Endometrial microvascular endothelial cells (primary cell): ENCODE results near the gene ULBP1. TPM values are rescaled to one million over a fixed set of nuclear protein-coding genes. Genes with fewer than 3 reads are reported as not detected.
"Not testable (repeated sequence)": the region's sequence is repeated elsewhere in the genome, so short reads cannot be mapped to it uniquely, and the experiment has no call there.

Source experiments
- in situ Hi-C: cut with HindIII; loops from 2 replicates; pipeline ENCODE4 v1.10.0; 2017; ENCODE audit warnings: low sequenced_read_pairs, low pct_unique_long_range_greater_than_20kb; ENCODE audit errors: inconsistent ontology term
- total RNA-seq: library from RNA; depleted of rRNA; stranded (reverse); fragments of >200 nt; gene quantifications from one replicate; pipeline ENCODE4 v1.2.3, GENCODE V29; 2015; ENCODE audit errors: inconsistent ontology term

Gene ULBP1
- total RNA-seq, 1 donor from 2014 or later: 2.0 TPM

DNA sequence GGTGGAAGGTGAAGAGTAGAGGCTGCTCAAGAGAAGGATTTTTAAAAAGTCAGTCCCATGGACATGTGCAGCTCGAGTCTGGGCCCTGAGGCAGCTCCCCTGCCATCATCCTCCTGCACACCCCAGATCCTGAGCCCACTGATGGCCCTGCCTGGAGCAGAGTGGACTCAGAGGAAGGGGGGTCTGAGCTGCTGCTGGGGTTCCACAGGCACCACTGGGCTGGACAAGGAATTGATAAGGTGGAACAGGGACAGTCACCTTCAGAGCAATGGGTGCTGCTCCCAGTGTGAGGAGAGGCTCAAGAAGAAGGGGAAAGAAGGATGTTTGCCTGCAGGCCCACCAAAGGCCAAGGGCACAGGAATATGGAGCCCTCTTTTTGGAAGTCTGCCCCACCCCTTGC is 15.7 kb upstream of the ULBP1 start:
- in situ Hi-C loops: no loop called here

DNA sequence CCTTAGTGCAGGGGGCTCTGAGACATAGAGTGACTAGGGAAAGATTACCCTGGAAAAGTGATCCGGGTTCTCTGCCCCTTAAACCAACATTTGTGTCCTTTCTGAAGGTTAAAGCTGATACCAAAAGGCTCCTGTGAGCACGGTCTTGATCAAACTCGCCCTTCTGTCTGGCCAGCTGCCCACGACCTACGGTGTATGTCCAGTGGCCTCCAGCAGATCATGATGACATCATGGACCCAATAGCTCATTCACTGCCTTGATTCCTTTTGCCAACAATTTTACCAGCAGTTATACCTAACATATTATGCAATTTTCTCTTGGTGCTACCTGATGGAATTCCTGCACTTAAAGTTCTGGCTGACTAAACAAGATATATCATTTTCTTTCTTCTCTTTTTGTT is 15.1 kb upstream of the ULBP1 start:
- in situ Hi-C loops: no loop called here

DNA sequence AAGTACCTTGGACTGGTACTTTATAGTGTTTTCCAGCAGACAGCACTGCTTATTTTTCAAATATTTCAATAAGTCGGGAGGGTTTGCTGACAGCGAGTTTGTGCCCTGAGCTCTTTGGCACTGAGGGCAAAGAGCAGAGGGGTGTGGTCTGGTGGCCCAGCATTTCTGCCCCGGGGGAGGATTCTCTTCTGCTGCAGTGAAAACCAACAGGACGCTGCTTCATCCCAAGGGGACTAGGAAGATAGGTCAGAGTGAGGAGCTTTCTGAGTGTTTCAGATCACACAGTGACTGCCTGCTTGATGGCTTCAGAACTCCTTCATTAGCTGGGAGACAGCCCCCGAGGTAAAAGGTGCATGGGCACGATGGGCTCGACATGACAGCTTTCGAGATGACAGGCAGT is 13.3 kb upstream of the ULBP1 start:
- in situ Hi-C loops: no loop called here

GRCh38 chr6:149951096-149951495 is 12.6 kb upstream of the ULBP1 start:
- in situ Hi-C loops: no loop called here

DNA sequence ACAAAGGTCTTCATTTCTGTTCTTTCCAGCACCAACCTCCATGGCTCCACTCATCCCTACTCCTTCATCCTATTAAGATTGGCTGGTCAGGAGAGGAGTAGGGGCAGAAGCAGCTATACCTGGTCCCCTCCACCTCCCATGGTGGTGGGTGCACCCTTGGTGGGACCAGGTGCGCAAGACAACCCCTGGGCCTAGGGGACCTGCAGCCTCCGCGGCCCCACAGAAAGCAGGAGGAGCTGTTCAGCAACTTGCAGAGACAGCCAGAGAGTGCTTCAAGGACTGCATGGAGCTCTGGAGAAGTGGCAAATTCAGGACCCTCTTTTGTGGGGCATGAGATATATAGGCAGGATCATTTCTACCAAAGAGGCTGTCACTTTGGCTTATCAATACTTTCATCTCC is 12.1 kb upstream of the ULBP1 start:
- in situ Hi-C loops: no loop called here

DNA sequence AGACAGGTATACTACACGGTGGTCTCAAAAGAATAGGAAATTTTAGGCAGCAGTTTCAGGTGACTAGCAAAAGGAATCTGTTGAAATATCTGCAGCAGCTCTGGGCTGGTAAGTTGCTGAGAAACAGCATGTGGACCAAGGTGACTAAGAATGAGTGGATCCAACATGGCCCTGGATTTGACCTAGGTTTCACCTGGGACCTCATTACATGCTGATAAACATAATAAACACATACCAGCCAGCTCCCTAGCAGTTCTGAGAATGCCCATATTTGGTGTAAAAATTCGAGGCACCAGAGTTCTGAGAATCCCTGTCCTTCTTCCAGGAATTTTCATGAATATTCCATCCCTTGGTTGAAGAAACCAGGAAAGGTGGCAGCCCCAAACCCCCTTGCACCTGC is 10.4 kb upstream of the ULBP1 start:
- in situ Hi-C loops: not testable (repeated sequence)

DNA sequence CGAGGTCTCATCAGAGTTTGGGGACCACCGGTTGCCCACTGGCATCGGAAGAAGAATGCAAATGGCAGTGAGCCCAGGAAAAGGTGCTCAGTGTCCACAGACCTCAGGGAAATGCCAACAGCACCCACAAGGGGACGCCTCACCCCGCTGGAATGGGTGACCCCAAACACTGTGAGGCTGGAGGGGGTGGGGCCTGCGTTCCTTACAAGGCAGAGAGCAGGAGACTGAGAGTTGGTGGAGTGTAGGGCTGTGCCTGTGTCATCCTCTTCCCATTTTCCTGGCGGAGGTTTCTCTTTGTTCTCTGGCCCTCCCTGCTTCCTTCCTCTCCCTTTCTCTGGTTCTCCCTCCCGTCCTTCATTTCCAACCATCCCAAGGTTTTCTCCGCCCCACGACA is 9.8 kb upstream of the ULBP1 start:
- in situ Hi-C loops: not testable (repeated sequence)

DNA sequence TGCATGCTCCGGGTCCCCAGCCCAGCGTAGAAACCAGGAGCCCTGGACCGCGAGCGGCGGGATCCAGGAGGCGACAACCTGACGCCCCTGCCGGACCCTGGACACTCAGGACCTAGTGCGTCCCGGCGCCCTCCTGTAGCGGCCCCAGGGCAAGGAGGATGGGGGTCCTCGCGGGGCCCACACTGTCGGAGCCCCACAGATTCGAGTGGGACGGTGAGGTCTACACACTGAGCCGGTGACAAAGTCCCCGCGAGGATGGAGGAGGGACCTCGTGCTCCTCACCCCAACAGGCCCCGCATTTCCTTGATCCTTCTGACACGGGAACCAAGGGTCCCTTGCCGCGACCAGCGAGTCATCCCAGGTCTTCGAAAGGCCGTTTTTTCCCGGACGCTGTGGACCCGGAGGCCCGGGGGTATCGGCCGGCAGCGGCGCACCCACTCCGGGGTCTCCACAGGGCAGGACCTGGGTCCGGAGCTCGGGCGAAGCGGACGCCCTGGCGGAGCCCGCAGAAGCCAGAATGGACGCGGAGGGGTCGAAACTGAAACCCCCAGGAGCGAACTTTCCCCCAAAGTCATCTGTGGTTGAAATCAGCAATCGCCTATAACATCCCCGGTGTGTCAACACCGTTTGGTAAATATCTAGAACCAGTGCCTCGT is 9.3 kb upstream of the ULBP1 start:
- in situ Hi-C loops: not testable (repeated sequence)

- in situ Hi-C loops: not testable (repeated sequence)
These were observed 8.6 kb upstream of the ULBP1 start for GRCh38 chr6:149954984-149955653.

DNA sequence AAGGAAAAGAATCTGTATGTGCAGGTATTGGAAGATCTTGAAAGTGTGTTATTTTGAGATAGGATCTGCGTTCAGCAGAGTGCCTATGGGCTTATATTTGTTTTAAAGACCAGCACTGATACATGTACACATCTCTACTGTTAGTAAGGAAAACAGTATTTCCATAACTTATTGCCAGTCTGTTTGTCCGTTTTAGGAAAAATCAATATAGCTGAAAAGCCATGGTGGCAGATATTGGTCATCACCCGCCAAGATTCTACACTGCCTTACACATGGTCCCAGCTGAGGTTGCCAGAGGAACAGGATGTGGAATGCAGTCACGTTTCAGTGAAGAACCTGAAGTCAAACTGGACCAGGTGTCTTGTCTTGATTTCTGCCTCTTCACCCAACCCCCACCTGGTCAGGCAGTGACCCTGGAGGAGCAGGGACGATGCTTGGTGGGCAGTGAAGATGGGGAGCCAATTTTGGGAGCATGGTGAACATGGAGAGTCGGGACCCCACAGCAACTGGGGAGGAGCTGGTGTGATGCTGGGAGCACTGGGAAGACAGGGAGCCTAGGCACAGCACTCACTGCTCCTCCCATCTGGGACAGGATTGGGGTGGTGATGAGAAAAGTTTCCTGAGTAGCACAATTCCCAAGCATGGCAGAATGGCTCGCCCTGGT is 8.0 kb upstream of the ULBP1 start:
- in situ Hi-C loops: not testable (repeated sequence)

DNA sequence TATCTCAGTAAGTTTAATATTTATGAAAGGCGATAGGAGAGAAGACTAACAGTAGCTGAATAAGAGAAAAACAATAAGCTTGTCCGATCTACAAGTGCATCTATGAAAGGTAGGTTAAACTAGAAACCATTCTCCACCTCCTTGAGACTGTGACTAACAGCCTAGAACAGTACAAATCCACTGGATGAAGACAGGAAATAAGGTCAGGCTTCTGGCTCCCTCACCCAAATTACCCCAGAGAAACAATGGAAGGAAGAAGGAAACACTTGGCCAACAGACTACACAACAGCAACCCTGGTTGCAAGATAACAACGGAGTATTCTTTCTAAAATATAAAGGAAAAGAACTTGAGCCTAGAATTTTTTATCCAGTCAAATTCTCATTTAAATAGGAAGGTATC is 5.6 kb upstream of the ULBP1 start:
- in situ Hi-C loops: not testable (repeated sequence)

DNA sequence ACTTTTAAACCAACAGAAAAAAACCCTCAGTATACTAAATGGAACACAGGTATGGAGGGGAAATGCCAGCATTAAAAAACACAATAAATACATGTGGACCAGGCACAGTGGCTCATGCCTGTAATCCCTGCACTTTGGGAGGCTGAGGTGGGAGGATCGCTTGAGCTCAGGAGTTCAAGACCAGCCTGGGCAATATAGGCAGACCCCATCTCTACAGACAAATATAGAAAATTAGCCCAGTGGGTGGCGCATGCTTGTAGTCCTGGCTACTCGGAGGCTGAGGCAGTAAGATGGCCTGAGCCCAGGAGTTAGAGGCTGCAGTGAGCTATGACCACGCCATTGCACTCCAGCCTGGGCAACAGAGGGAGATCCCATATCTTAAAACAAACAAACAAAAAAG is 3.9 kb upstream of the ULBP1 start:
- in situ Hi-C loops: not testable (repeated sequence)

GRCh38 chr6:149960488-149960887 is 3.3 kb upstream of the ULBP1 start:
- in situ Hi-C loops: no loop called here

DNA sequence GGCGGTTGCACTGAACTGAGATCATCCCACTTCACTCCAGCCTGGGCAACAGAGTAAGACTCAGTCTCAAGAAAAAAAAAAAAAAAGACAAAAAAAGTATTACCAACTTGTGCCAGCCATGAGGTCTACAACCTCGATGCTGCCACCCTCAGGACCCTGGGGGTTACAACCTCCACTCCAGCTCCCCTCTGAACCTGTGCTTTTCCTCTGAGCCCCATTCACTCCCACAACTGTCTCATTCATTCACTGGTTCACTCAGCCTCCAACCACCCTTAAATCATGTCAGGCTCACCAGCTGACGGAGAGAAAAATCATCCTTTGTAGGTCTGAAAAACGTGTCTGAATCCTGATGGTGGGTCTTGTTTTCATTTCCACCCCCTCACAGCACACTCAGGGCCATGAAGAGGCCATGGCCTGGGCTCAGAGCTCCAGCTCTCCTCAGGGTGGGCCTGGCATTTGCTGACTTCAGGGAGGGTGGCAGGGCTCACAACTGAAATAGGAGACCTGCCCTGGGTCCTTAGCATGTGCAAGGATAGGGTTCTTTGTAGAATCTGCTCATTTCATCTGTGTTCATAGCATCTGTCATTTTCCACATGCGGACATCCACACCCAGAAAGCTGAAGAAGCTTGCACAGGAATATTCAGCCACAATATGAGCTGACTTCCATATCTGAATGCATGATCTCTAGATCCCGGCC is 1.9 kb upstream of the ULBP1 start:
- in situ Hi-C loops: no loop called here

DNA sequence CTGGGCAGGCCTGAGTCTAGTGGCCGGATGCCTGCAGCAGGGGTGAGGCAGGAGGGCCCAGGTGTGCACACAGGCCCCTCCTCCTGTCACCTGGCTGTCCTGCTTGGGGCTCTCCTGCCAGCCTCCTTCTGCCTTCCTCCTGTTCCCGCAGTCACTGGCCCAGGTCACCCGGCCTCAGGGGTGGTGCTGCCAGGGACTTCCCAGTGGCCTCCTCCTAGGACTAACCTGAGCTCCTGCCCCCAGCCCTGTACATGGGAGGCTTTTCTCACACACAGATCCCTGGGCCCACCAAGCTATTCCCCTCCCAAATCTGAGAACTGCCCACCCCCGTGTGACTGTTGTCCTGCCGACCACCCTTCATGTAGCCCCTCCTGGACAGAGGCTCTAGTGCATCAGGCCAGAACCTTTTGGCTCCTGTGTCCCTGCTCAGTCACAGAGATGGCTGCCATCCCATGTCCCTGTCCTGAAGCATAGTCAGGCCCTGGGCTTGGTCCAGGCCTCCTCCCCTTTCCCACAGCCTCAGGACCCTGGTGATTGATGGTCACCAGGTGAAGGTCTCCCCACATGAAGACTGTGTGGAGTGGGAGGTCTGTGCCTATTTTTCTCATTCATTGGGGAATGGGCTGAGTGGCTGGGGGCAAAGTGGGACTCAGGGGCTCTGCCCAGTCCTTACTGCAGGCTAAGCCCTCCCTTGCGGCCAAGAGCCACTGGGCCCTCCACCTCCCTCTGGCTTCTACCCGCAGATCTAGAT is 1.1 kb upstream of the ULBP1 start:
- in situ Hi-C loops: no loop called here

- in situ Hi-C loops: no loop called here
These were observed 606 bp upstream of the ULBP1 start for GRCh38 chr6:149963212-149963461.

DNA sequence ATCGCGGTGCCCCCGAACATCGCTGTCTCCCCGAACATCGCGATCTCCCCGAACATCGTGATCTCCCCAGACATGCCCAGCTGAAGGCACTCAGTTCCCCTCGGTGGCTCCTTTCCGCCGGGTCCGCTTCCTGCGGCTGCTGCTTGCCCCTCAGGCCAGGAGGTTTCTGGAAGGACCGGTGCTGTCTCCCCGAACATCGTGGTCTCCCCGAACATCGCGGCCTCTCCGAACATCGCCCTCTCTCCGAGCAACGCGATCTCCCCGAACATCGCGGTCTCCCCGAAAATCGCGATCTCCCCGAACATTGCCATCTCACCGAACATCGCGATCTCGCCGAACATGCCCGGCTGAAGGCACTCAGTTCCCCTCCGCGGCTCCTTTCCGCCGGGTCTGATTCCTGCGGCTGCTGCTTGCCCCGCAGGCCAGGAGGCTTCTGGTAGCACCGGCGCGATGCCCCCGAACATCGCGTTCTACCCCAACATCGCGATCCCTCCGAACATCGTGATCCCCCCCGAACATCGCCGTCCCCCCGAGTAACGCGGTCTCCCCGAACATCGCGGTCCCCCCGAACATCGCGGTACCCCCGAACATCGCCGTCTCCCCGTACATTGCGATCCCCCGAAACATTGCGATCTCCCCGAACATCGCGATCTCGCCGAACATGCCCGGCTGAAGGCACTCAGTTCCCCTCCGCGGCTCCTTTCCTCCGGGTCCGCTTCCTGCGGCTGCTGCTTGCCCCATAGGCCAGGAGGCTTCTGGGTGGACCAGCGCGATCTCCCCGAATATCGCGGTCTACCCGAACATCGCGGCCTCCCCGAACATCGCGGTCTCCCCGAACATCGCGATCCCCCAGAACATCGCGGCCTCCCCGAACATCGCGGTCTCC is 808 bp downstream of the ULBP1 start:
- in situ Hi-C loops: no loop called here

DNA sequence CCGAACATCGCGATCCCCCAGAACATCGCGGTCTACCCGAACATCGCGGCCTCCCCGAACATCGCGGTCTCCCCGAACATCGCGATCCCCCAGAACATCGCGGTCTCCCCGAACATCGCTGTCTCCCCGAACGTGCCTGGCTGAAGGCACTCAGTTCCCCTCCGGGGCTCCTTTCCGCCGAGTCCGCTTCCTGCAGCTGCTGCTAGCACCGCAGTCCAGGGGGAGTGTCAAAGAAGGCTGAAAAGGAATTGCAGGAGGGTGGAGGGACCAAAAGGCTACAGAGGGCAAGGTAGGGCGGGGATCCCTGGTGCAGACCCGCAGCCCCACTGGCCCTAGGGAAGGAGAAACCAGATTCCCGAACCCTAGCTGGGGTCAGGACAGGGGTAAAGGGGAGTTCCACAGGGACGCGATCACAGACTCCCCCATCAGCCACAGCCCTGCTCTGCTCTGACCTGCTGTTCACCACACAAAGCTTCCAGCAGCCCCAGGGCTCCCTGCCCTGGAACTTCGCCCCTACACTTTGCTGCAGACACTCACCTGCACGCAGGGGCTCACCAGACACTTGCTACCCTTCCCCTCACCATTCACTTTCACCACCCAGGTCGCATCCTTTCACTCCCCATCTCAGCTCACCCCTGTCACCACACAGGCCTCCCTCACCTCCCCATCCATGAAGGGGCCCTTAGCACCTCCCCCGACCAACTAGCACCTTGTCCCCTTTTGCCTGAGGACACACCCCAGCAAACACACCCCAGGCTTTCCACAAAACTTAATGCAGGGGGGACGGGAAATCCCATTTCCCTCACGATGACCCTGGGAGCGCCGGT is 1.7 kb downstream of the ULBP1 start:
- in situ Hi-C loops: no loop called here
